CD14-positive monocyte (primary cell): ENCODE results near the gene PLA2G2A. TPM values are rescaled to one million over a fixed set of nuclear protein-coding genes. Genes with fewer than 3 reads are reported as not detected.

Experiments used
- DNase-seq, 3 donors: peaks; one replicate each; pipeline ENCODE4 v3.0.0-alpha.2; 2011 to 2022
- H2AFZ ChIP-seq: 2 replicates; pipeline ENCODE4 v1.6.0; 2012; ENCODE audit warnings: mild to moderate bottlenecking, low read depth, low read length, inconsistent platforms; ENCODE audit not compliant: insufficient read depth, poor library complexity, severe bottlenecking
- H3K27ac ChIP-seq, 2 donors: 1 replicate in 1 of 2; 2 replicates in 1 of 2; pipeline ENCODE4 v1.5.1; 2012 to 2013; ENCODE audit warnings: low read length in 2 of 2, control low read depth in 1 of 2, inconsistent platforms in 1 of 2, low read depth in 1 of 2, mild to moderate bottlenecking in 1 of 2
- H3K27me3 ChIP-seq, 2 donors: one replicate each; pipeline versions ENCODE4 v1.6.0 to v1.6.1; 2011 to 2013; ENCODE audit warnings: low read length in 2 of 2; ENCODE audit not compliant: control insufficient read depth in 2 of 2, insufficient read depth in 2 of 2
- H3K36me3 ChIP-seq, 2 donors: replicated peaks in 1 of 2; 1 replicate in 1 of 2; 2 replicates in 1 of 2; pipeline versions ENCODE4 v1.5.1 to v1.6.1; 2012 to 2013; ENCODE audit warnings: low read length in 2 of 2, control low read depth in 1 of 2, inconsistent platforms in 1 of 2, mild to moderate bottlenecking in 1 of 2; ENCODE audit not compliant: insufficient read depth in 2 of 2, control insufficient read depth in 1 of 2
- H3K4me1 ChIP-seq, 2 donors: 1 replicate in 1 of 2; 2 replicates in 1 of 2; pipeline versions ENCODE4 v1.5.1 to v1.6.1; 2012 to 2013; ENCODE audit warnings: low read length in 2 of 2, control low read depth in 1 of 2, inconsistent platforms in 1 of 2, mild to moderate bottlenecking in 1 of 2, moderate library complexity in 1 of 2; ENCODE audit not compliant: insufficient read depth in 2 of 2, control insufficient read depth in 1 of 2
- H3K4me2 ChIP-seq: replicated peaks from 2 replicates; pipeline ENCODE3; 2012; ENCODE audit warnings: low read length, moderate library complexity, mild to moderate bottlenecking; ENCODE audit not compliant: poor library complexity, severe bottlenecking; ENCODE audit errors: extremely low read depth
- H3K4me3 ChIP-seq, 3 experiments: fragments of 200-600 bp in 1 of 3; sonication (generic) in 1 of 3; replicated peaks in 1 of 3; 1 replicate in 2 of 3; 2 replicates in 1 of 3; pipeline ENCODE4 v1.5.1; 2011 to 2013; ENCODE audit warnings: low read length in 3 of 3, mild to moderate bottlenecking in 3 of 3, control low read depth in 2 of 3, low read depth in 2 of 3, inconsistent platforms in 1 of 3, moderate library complexity in 1 of 3
- H3K79me2 ChIP-seq: 2 replicates; pipeline ENCODE4 v1.6.0; 2012; ENCODE audit warnings: mild to moderate bottlenecking, control low read depth, inconsistent platforms, low read length, moderate library complexity; ENCODE audit not compliant: insufficient read depth
- H3K9ac ChIP-seq: 2 replicates; pipeline ENCODE4 v1.6.0; 2017; ENCODE audit warnings: low read length, mild to moderate bottlenecking; ENCODE audit not compliant: insufficient read depth, poor library complexity, severe bottlenecking
- H3K9me3 ChIP-seq, 2 donors: replicated peaks in 1 of 2; 1 replicate in 1 of 2; 2 replicates in 1 of 2; pipeline versions ENCODE4 v1.5.1 to v1.6.1; 2012 to 2013; ENCODE audit warnings: low read length in 2 of 2, control low read depth in 1 of 2; ENCODE audit not compliant: control insufficient read depth in 1 of 2, insufficient read depth in 1 of 2
- H4K20me1 ChIP-seq: 2 replicates; pipeline ENCODE4 v1.6.0; 2012; ENCODE audit warnings: mild to moderate bottlenecking, low read length, control low read depth, moderate library complexity; ENCODE audit not compliant: insufficient read depth
- H3K27ac Mint-ChIP-seq, 7 donors: one replicate each; pipeline ENCODE4 v1.8.0; 2020; ENCODE audit warnings: mild to moderate bottlenecking in 7 of 7, mixed read lengths in 7 of 7, moderate library complexity in 6 of 7, inconsistent platforms in 2 of 7
- H3K27me3 Mint-ChIP-seq, 3 donors: one replicate each; pipeline ENCODE4 v1.8.0; 2021 to 2022; ENCODE audit warnings: low read depth in 3 of 3, mild to moderate bottlenecking in 3 of 3, mixed read lengths in 3 of 3, moderate library complexity in 3 of 3, inconsistent platforms in 1 of 3
- H3K36me3 Mint-ChIP-seq, 2 donors: one replicate each; pipeline ENCODE4 v1.8.0; 2020; ENCODE audit warnings: mixed read lengths in 2 of 2, inconsistent platforms in 1 of 2, mild to moderate bottlenecking in 1 of 2
- H3K4me1 Mint-ChIP-seq: one replicate; pipeline ENCODE4 v1.8.0; 2020; ENCODE audit warnings: mild to moderate bottlenecking, mixed read lengths
- H3K4me3 Mint-ChIP-seq, 2 donors: one replicate each; pipeline ENCODE4 v1.8.0; 2020; ENCODE audit warnings: mild to moderate bottlenecking in 2 of 2, mixed read lengths in 2 of 2, moderate library complexity in 1 of 2
- H3K9me3 Mint-ChIP-seq, 7 donors: one replicate each; pipeline ENCODE4 v1.8.0; 2020 to 2022; ENCODE audit warnings: mixed read lengths in 7 of 7, mild to moderate bottlenecking in 6 of 7, moderate library complexity in 6 of 7, inconsistent platforms in 2 of 7
- CTCF ChIP-seq: fragments of 200-600 bp; IDR thresholded peaks from one replicate; pipeline ENCODE4 v1.8.0; 2022; ENCODE audit warnings: antibody characterized with exemption, mild to moderate bottlenecking
- WGBS: methylation state at CpG from one replicate; pipeline ENCODE4 v1.1.5; 2013; ENCODE audit warnings: missing lambda C conversion rate; ENCODE audit not compliant: insufficient coverage; 5-methylcytosine and 5-hydroxymethylcytosine counted together
- intact Hi-C, 2 donors: fragments of 100-400 bp; cut with micrococcal nuclease; formaldehyde crosslinking; loops; one replicate each; pipeline versions ENCODE4 v1.15.0 to v1.15.1; 2023
- polyA plus RNA-seq, 3 donors: library from polyadenylated mRNA; depleted of rRNA in 1 of 3; unstranded in 2 of 3; stranded (reverse) in 1 of 3; fragments of 300-500 nt in 2 of 3; fragments of >200 nt in 1 of 3; fragmentation: Illumina TruSeq in 2 of 3; gene quantifications; 1 replicate in 2 of 3; 2 replicates in 1 of 3; pipeline ENCODE4 v1.2.3, GENCODE V29; 2012 to 2021

Gene PLA2G2A
- polyA plus RNA-seq, 3 donors: not detected

GRCh38 chr1:19981507-19982312 is 2.3 kb upstream of the PLA2G2A start:
- Histone ChIP-seq H3K9ac (no peak overlapping the region), H2AFZ (no peak overlapping the region), H3K9me3 (no peaks in the 10 kb centered on the region), H3K27me3 (peaks cover 0 to 2% of the 10 kb centered on the region in 2 donors), H3K79me2 (no peaks in the 10 kb centered on the region), H3K36me3 (no peaks in the 10 kb centered on the region), H4K20me1 (no peaks in the 10 kb centered on the region), H3K4me2 (no peak overlapping the region), H3K4me3 (no peak overlapping the region), H3K27ac (no peak overlapping the region), H3K4me1 (no peaks in the 10 kb centered on the region)
- Mint-ChIP-seq H3K27me3 (peaks cover 13 to 21% (median 16%) of the 10 kb centered on the region in 3 donors), H3K4me1 (no peaks in the 10 kb centered on the region), H3K9me3 (peaks cover 0 to 8% (median 2%) of the 10 kb centered on the region in 7 donors), H3K27ac (no peak overlapping the region), H3K36me3 (no peaks in the 10 kb centered on the region), H3K4me3 (no peak overlapping the region)
- no peak for TF ChIP-seq CTCF
- DNase-seq: no peak
- intact Hi-C loops: no loop called here
- WGBS: 84% methylated on average over 7 of the region's 12 CpGs

GRCh38 chr1:19981170-19981506 is 1.7 kb upstream of the PLA2G2A start:
- Mint-ChIP-seq H3K27ac (no peak overlapping the region), H3K4me1 (no peaks in the 10 kb centered on the region), H3K36me3 (no peaks in the 10 kb centered on the region), H3K27me3 (peaks cover 10 to 21% (median 15%) of the 10 kb centered on the region in 3 donors), H3K9me3 (peaks cover 0 to 8% (median 2%) of the 10 kb centered on the region in 7 donors), H3K4me3 (no peak overlapping the region)
- H3K4me2 ChIP-seq: no peak overlapping the region
- TF ChIP-seq CTCF: no peak
- H3K27ac ChIP-seq: no peak overlapping the region
- no peaks in the 10 kb centered on the region for H3K4me1 ChIP-seq
- H4K20me1 ChIP-seq: no peaks in the 10 kb centered on the region
- H2AFZ ChIP-seq: no peak overlapping the region
- H3K27me3 ChIP-seq: peaks cover 0 to 2% of the 10 kb centered on the region in 2 donors
- H3K4me3 ChIP-seq: no peak overlapping the region
- DNase-seq: no peak
- H3K36me3 ChIP-seq: no peaks in the 10 kb centered on the region
- H3K9ac ChIP-seq: no peak overlapping the region
- H3K79me2 ChIP-seq: no peaks in the 10 kb centered on the region
- H3K9me3 ChIP-seq: no peaks in the 10 kb centered on the region
- intact Hi-C loops: no loop called here
- no CpG with 5 or more reads among the region's 1 CpG for WGBS
